GM19328 (cell line): Measurements from ENCODE around the gene COL4A6.

ENCODE experiments used
- ATAC-seq: cut with Tn5 transposase; IDR thresholded peaks from one replicate; pipeline ENCODE4 v1.9.1; 2021; ENCODE audit warnings: mild to moderate bottlenecking, moderate library complexity; ENCODE audit not compliant: unreplicated experiment

The COL4A6 gene

DNA sequence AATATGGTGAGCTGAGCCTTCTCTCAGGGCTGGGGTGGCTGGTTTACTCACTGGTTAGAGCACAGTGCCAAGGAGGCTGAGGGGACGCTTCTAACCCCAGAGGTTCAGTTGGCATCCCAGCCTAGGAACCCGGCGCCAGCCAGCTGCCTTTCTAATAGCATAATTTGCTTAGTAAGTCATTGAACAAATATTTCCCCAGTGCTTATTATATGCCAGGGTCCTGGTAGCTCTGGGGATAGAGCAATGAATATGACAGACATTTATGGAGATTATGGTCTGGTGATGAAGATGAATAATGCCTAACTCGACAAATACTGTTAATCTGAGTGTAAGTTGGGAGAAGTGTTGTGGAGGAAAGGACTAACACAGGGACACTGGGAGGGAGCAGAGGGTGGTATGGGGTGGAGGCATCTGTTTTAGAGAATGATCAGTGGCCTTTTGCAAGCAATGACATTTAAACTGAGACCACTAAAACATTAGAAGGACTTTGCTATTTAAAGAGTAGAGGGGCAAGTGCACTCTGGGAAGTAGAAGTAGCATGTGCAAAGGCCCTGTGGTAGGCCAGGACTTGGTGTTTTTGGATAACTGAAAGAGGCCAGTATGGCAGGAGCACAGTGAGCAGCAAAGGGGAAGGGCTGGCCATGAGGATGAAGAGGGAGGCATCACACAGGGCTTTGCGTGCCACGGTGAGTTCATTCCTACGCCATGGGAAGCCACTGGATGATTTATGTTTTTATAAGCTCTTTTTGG, 274.7 kb downstream of the COL4A6 start:
- ATAC-seq, result no peak

DNA sequence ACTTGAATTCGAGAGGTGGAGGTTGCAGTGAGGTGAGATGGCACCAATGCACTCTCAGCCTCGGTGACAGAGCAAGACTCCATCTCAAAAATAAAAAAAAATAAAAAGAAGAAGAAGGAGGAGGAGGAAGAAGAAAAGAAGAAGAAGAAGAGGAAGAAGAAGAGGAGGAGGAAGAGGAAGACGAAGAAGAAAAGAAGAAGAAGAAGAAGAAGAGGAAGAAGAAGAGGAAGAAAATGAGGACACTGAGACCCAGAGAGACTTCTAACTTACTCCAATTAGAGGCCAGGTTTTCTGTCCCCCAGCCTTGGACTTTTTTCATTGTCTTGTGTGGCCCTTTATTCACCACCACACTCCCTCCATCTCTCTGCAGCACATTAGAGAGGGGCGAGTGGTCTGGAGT, 276.0 kb downstream of the COL4A6 start:
- no peak for ATAC-seq

DNA sequence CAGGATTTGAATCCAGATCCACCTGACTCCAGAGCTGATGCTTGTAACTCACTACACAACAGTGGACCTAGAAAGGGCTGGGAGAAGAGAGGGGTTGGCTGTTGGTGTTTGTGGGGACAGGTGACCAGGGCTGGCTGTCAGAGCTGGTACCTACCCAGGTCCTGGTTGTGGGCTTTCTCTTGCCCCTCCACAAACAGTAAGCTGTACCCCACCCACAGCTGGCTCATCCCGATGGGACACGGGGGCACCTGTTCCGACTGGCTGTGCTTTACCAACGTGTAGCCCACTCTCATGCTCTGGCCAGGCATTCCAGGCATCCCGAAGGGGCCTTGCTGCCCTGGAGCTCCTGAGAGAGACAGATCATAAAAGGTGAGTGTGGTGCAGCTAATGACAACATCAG, 277.9 kb downstream of the COL4A6 start:
- ATAC-seq, result no peak

DNA sequence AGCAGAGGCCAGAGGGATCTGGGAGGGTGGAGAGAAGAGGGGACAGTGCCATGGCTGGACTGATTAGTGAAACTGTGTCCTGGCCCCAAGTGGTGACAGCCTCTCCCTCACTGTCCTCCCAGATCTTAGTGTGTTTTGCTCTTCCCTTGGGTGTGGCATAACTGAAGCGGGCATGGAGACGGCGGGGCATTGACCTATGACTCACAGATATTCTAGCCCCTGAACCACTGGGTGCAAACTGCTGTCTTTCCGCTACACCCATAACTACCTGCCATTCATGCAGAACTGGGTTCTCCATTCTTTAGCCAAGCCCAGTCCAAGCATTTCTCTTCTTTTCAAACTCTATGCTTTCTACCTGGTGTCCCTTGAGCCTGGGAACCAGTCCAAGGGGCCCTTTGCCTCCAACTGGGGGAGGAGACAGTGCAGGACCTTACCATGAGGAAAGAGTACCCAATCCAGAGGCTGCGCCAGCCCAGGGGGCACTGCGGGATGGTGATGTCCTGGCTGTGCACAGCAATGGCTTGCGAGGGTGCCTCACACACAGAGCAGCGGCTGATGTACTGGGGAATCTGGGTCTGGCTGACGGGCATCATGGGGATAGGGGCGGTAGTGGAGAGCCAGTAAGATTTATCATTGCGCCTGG, 279.1 kb downstream of the COL4A6 start:
- no peak for ATAC-seq

DNA sequence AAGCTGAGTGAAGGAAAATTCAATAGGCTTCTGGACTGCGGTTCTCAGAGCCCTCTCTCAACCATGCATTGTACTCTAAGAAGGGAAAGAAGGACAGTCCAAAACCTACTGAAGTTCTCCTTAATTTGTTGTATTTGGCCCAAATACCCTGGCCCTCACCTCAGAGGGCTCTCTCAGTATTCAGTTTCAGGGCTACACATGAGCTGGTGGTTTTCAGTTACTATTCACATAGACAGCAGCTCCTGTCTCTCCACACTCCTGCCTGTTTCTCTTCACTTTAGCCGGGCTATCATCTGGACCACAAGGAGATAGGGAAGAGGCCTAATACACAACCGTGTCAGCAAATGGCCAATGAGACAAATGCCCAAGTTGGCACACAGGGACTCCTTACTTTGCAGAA, 280.6 kb downstream of the COL4A6 start:
- ATAC-seq, result no peak

DNA sequence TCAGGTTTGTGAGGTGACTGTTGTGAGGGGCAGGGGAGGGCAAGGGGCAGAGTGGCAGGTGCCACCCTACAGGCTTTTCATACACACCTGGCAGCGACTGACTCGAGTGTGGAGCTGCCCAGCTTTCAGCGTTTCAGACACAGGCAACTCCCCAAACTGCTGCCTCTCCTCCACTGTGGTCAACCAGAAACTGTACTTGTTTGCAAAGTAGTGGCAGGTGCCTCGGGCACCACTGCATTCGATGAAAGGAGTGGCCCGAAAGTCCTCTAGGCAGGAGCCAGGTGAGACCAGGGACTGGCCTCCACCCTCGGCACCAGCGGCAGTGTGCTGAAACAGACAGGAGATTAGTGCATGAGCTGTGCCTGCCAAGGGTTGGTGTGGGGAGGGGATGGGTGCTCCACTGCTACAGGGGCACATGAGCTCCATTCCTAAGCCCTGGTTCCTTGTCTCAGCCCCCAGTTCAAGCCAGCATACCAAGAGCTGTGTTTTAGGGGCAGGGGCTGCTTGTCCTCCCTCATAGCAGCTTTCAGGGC, 281.2 kb downstream of the COL4A6 start:
- no peak for ATAC-seq

DNA sequence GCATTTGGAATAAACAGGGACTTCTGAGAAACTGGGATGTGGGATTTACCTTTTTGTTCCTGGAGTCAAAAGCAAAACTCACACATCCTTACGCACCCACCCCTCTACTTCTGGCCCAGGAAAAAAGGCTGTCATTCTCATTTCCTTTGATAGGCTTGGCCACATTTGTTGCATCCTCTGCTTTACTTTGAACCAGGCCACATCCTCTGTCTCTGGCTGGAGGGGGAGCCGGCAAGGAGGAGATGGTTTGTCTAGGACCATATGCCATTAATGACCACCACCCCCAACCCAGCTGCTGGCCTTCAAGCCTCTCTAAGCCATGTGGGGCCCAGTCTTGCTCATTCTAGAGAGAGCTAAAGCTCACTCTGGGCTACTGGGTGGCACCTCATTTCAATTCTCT, 282.1 kb downstream of the COL4A6 start:
- no peak for ATAC-seq

DNA sequence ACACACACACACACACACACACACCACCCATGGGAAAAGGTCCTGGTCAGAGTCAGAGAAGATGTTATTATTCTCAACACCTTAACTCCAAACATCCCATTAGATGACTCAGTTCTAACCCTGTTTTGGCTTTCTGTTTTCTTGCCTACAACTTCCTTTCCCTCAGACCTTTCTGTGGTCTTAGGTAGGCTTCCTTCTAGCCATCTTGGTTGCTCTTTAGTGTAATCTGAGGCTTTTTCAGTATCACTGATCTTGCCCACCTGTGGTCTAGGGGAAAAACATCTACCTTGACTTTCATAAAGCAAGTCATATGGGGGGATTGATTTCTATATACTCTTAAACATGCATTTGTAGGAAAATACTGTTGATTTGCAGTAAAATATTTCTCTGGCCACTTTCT, 289.7 kb downstream of the COL4A6 start:
- ATAC-seq, result peak; percentile 57

DNA sequence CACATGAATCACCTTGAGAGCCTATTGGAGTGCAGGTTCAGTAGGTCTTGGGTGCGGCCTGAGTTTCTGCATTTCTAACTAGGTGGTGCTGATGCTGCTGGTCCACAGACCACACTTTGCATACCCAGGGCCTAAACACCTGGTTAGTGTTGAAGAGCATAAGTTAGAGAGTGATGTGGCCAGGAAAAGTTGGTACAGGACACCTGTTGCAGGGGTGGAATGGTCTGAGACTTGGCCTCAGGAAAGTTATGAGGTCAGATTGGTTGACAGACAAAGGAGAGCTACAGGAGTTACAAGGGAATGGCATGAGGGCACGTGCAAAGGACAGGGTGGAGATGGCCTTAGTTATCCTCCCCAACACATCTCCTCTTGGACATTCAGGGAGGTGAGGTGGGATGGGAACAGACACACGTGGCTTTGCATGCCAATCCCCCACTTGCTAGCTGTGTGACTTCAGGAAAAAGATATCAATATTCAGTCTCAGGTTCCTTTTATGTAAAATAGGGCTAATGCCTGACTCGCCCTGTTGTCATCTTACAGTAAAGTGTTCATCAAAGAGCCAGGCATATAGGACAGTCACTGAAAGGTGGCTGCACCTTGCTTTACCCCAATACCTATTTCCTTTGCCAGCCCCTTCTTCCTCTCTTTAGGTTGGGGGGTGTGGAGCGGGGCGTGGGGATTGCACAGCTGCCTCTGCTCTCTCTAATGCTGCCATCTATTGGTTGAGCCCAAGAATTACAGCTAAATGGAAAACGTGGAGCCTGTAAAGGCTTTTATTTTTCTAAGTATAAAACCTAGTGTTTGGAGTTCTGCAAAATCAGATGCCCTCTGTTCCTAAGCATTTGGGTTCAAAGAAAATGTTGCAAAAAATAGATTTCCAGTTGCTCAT, 299.2 kb downstream of the COL4A6 start:
- ATAC-seq, result no peak

DNA sequence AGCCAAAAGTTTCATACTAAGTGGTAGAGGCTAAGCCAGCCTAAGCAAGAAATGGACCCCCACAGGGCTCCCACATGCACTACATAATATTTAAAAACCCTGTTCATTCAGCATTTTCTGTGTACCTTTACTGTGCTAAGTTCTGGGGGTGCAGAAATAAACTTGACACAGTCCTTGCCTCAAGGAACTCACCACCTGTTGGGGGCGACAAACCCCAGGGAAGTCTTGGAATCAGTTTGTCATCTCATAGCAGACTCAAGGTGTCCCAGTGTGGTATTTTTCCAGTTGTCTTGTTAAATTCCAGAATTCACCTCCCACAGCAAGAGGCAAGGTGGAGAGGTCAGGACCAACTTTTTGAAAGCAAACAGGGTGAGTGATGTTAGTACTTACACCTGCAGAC, 303.5 kb downstream of the COL4A6 start:
- ATAC-seq, result no peak

DNA sequence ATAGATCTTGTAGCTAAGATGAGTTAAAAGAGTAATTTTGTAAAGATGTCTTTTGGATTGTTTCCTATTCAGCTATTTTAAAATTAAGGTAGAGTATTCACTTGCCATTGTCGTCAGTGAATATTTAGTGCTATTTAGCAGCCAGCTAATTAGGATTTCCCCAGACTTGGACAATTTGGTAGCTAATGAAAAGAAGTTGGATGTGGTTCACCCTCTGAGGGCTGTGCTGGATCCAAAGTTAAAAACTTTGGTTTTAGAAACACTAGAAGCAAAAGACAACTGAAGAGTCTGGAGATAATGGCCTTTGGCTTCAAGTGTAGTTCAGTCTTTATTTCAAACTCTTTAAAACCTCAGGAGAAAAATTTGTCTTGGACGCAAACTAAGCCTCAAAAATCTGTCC, 305.3 kb downstream of the COL4A6 start:
- ATAC-seq, result no peak

DNA sequence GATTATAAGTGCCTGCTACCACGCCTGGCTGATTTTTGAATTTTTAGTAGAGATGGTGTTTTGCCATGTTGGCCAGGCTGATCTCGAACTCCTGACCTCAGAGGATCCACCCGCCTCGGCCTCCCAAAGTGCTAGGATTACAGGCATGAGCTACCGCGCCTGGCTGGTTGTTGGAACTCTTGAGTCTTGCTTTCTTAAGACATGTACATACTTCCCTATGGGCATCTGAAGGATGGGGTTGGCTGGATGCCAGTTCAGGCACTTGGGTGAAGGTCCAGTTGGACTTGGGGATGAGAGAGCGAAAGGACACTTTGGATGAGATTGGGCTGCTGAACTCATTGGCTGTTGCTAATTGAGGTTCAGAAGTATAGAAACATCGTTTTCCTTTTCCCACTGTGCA, 306.2 kb downstream of the COL4A6 start:
- ATAC-seq, result no peak

DNA sequence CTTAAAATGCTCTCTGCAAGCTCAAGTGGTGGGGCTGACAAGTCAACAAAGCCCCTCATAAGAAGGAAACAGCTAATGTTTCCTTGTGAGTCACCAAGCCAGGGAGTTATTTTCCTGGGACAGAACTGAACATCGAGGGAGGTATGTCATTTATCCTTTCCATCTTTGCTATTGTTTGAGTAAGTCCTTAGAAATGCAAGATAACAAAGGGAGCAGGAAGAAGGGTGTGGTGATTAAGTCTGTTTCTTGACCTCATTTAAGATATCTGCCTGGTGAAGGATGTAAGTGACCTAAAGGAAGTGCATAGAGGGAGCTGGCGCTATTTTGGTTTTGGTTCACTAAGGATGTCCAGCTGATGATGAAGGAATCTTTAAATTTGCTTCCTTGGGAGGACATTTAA, 306.8 kb downstream of the COL4A6 start:
- no peak for ATAC-seq

DNA sequence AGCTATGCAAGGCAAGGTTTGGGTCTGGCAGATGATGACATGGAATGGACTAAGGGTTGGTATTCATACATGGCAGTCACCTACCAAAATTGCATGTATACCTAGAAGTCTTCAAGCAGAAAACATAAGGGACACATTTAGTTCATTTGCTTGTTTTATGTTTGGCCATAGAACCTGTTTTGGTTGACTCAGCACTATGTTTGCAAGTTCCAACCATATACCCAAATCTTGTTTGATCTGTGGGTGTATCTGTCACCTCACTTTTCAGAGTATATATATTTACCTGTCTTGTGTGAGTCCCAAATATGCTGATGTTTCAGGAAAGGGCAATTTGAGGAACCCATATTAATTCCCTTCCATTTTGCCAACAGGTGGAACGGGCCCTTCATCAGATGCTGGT, 307.3 kb downstream of the COL4A6 start:
- ATAC-seq, result no peak

DNA sequence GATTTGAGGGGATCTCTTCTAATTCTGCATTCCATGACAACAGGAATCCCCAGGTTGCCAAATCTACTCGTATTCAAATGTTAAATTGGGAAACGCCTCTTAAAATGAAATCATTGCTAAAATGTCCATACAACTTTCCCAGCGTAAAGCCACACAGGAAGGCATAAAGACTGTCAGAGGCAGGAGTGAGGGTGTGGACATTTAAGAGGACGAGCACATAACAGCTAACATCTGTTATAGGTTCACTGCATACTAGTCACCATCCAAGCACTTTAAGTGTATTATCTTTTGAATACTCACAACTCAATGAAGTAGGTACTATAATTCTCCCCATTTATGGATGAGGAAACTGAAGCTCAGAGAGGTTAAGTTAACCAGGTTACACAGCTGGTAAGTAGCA, 311.1 kb downstream of the COL4A6 start:
- ATAC-seq, result no peak

DNA sequence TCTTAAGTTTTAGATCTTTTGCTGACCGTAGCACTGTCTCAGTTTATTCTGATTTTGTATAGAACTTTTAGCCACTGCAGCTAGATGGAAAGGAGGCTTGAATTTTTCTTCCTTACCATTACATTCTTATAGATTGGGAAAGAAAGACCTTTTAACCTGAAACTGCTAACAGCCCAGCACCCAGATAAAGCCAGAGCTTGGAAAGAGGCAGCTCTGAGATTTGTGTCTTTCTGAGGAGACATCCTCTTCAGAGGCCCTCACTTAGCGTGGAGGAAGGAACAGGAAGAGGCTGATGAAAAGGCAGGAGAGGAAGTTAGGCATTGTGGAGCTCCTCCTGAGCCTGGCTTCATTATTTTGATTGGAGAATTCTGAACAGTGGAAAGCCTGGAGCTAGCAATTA, 311.6 kb downstream of the COL4A6 start:
- ATAC-seq, result no peak

DNA sequence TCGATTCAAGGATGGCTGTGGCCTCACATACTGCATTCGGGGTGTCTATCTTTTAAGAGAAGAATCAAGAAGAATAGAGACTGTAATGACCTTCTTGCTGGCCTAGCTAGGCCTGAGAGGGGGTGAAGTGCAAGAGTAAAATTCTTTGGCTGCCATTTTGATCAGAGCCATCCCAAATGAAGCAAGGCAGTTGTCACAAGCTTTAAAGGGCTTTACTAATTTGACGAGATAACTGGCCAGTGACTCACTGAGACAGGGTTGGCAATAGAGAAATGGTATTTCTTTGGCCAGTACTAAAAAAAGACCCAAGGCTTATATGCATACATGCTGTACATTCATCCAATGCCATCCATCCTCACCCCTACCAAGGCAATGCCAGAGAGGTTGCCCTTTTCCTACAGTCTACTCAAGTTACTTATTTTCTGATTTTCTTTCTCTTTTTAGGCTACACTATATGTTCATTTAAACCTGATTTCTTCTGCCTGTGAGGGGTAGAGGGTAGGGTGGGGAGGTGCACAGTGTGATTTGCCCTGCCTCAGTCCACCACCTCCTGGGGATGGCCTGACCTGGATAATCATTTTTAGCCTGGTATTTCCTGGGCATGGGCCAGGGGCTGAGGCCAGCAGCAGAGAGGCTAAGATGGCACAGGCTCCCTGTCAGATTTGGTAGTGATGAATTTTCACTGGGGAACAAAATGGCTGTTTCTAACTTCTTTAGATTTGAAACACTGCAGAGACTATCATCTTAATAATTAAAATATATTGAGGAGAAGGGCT, 314.4 kb downstream of the COL4A6 start:
- no peak for ATAC-seq

DNA sequence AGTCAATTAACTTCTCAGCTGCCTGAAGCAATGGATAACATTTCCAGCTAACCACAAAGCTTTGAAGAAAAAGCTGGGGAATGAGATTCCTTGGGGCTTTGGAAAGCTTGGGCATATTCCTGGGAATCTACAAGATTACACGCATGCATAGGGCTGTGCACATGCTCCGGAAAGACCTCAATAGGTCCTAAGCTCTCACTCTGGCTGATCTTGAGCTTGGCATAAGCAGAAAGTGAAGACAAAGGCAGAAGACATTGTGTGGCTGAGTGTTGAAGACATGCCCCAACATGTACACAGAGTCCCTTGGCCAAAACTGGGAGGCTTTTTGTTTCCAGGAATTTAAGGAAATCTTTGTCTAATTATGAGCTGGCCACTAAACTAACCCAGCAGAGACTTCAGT, 315.5 kb downstream of the COL4A6 start:
- ATAC-seq, result no peak

DNA sequence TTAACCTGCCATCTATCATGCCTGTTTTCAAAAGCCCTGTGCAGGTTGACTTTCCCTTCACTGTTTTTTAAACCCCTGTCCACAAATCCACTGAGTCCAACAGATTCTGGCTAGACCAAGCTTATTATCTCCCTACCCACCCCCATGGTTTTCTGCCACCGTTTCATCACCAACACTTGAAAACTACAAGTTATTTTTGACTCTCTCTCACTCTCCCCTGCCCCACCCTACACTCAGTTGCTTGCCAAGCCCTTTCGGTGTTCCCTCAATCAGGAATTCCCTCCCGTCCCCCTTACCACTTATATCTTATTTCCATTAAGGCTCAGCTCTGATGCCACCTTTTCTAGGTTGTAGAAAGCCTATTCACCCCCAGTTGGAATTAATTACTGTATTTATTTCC, 316.9 kb downstream of the COL4A6 start:
- ATAC-seq, result no peak

DNA sequence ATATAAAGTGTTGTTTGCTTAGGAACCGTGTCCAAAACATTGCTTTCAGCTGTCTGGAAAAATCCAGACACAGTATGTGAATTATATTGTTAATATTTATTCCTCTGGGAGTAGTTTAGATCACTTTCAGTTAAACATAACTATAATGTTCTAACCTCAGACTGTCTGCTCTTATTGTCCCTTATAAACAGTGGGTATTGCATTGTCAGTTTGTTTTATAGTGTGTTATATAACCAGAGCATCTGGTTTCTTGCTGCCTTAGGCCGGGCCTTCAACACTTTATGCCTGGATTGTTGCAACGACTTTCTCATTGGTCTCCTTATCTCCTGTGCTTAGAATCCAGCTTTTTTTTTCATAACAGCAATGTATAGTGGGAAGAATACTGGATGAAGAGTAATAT, 320.2 kb downstream of the COL4A6 start:
- no peak for ATAC-seq

DNA sequence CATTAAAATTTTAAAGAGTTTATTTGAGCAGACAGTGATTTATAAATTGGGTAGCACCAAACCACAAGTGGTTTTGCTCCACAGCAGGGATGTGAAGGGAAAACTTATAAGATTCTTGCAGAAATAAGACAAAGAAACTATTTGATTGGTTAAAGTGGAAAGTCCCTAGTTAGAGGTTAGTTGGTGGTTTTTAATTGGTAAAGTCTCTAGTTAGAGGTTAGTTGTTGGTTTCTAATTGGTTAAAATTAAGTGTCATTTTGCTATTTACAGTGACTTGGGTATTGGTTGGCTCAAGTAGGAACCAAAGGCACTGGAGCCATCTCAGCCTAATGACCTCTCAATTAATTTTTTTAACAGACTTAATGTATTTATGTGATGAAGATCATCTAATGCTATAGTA, 323.7 kb downstream of the COL4A6 start:
- no peak for ATAC-seq
